HG02610 (cell line): Measurements from ENCODE around the gene SCFD2.
A peak's percentile ranks its signal among the peaks of the same experiment; 100 is the strongest.

ENCODE experiments used
- ATAC-seq: cut with Tn5 transposase; IDR thresholded peaks from one replicate; pipeline ENCODE4 v1.9.1; 2021; ENCODE audit warnings: mild to moderate bottlenecking, moderate library complexity; ENCODE audit not compliant: unreplicated experiment

SCFD2 gene

GRCh38 chr4:52904421-52904820 is 461.4 kb downstream of the SCFD2 start:
- no peak for ATAC-seq

DNA sequence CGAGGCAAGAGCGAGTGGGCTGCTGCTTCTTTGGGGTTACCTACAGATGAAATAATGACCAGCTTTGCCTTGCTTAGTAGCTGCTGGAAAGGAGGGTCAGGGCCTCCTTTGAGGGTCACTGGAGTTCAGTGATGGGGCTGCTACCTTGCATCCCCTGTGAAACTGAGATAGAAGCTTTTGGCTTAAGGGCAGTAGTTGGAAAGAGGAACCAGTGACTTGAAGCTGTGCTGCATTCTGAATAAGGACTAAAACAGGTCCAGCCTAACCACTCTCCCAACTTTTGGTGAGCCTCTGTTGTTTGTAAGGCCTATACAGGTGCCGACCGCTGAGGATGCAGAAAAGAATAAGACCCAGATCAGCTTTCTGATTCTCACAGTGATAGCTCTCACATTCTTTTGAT is 462.6 kb downstream of the SCFD2 start:
- no peak for ATAC-seq

DNA sequence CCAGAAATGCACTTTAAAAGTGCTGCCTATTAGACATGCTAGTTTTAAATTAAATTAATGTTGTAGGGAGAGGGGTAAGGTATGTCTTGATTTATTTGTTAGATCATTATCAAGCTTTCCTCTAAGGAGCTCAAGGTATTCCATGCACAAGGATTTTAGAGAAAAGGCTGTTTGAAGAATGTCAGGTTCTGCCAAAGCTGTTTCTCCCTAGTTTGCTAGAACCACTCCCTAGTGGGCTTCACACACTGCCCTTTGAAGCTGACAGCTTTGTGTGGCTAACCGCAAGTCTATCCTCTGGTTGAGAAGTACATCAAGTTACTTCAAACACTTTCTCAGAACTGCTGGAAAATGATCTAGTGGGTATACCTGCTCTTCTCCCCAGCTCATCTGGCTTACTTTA is 471.4 kb downstream of the SCFD2 start:
- no peak for ATAC-seq

DNA sequence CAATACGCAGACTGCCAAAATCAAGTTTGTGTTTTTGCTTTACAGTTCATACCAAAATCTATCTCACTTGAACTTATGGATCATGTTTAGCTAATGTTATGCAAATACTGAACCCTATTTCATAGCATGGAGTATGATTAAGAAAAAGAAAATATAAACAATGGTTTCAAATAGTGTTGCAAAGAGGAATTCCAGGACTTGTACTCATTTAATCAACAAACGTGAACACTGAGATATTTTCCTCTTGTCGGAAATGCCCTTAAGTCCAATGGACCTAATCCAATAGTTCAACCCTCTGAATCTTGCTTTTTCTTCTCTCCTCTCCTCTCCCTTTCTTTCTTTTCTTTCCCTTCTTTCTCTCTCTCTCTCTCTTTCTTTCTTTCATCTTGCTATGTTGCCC is 473.0 kb downstream of the SCFD2 start:
- no peak for ATAC-seq

DNA sequence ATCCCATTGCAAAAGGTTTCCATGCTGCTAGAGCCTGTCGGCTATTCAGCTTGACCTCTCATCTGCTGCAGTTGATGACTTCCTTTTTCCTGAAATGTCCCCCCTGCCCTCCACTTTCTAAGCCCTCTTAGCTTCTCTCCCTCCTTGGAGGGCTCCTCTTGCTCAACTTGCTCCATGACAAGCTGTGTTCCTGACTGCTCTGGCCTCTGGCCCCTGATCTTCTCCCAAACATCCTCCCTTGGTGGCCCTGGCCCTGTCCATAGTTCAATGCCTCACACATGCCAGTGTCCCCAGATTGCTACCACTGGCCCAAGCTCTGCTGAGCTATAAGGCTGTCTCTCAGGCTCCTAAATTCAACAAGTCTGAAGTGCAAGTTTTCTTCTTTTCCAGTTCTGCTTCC is 474.1 kb downstream of the SCFD2 start:
- no peak for ATAC-seq

DNA sequence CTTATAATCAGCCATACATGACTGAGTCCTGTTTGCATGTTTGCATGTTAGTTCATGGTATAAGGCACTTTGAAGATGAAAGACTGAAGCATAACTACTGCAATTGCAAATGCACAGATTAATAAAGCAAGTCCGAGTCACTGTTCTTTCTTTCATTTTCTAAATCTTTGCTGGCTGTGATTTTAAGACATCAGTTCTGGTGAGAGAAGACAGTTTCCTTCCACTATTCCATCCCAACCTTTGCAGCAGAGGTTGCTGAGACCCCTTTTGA is 475.4 kb downstream of the SCFD2 start:
- ATAC-seq = no peak

- peak; percentile 46 for ATAC-seq
Observed at GRCh38 chr4:52889778-52890520, 475.9 kb downstream of the SCFD2 start.

DNA sequence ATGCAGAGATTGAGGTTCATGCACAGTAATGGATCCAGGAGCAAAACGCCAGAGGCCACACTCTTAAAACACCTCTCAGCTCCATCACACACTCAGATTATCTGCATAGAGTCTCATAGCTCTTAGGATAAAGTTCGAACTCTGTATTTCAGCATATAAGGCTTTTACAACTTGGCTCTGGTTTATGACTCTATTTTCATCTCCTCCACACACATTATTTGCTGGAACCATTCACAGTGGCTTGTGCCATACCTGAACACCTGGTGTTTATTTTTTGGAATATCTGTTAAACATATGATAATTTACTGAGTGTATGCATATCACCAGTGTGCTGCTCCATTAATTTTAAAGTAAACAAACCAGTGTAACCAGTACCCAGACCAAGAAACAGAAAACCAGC is 476.5 kb downstream of the SCFD2 start:
- no peak for ATAC-seq

GRCh38 chr4:52884994-52885393 is 480.9 kb downstream of the SCFD2 start:
- no peak for ATAC-seq

DNA sequence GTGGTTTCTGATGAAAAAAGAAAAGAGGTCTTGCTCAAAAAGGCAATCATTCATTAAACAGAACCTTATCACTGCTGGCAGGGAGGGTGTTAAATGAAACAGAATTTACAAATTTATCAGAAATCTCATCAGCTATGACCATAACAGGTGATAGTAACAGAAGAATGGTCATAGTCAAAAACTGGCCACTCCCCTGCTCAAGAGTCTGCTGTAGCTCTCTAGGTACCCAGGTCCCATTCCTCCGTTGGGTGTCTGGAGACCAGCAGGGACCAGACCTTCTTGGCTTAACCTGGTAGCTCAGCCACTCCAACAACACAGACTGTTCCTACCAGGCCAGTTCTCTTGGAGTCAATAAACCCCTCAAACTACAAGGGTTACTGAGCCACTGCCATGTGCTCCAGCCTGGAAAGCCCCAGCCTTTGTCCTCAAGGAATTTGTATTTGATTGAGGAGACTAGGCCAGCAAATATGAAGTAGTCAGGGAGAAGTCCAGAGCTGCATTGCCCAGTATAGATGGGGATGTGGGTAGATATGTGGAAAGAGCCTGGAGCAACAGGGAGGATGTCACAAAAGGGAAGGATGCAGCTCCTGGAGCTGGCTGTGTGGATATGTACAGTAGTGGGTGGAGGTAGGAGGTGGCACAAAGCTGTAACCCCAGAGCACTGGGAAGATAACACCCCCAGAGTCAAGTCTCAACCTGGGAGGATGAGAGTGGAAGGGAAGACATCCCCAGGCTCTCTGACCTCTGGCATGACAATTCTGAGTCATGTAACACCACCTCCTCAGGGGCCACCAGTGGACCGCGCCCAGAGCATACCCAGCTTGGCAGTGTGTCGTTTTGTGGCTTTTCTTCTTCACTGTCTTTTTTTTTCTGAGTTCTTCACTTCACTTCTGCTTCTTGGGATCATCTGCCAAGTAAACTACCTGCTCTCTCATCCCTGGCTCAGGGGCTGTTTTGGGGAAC is 481.9 kb downstream of the SCFD2 start:
- no peak for ATAC-seq

GRCh38 chr4:52883183-52883621 is 482.7 kb downstream of the SCFD2 start:
- no peak for ATAC-seq

DNA sequence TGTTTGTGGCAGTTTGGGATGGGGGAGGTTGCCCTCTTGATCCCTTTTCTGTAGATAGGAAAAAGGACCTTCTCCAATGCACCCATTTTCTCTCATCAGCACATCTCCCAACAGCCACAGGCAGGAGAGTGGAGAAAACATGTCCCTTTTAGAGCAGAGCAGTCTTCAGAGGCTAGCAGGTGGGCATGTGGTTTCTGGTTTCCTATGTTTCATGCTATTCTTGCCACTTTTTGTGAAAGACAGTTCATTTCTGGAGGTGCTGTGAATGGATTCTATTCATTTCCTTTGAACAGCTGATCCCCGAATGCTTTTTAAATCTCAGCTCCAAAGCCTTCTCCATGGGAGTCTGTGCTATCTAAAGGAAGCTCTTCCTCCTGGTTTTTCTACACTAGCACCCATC is 484.9 kb downstream of the SCFD2 start:
- no peak for ATAC-seq

DNA sequence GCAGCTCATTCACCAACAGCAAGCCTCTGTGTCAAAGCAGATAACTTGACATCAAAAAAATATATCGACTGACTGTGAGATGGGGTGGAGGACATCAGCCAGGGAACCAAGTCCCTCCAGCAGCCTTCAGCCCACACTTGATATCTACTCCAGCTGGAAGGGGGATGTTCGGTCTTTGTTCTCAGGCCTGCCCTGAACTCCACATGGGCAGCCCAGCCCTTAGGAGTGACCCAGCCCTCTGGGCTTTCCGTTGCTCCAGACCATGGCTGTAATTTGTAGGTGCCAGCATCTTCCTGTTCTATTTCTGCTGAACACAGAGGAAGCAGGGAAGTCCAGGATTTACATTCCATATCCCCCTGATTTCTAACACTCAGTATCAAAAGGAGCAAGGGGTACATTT is 486.4 kb downstream of the SCFD2 start:
- no peak for ATAC-seq

DNA sequence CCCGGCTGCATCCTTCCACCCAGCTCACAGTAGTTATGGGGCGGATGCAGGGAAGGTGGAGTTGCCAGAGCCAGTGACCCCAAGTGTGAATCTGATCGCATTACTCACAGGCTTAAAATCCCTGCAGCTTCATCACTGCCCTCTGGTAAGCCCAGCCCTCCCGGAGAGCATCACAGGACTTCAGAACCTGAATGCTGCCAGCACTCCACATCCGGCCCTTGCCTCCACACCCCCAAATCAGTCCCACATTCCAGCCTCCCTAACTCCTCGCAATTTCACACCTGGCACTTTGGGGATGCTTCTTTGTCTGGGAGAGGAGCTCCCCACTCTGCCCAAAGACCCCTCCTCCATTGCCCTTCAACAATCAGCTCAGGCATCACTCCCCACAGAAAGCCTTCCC is 488.2 kb downstream of the SCFD2 start:
- no peak for ATAC-seq

GRCh38 chr4:52877036-52877435 is 488.8 kb downstream of the SCFD2 start:
- ATAC-seq = no peak

DNA sequence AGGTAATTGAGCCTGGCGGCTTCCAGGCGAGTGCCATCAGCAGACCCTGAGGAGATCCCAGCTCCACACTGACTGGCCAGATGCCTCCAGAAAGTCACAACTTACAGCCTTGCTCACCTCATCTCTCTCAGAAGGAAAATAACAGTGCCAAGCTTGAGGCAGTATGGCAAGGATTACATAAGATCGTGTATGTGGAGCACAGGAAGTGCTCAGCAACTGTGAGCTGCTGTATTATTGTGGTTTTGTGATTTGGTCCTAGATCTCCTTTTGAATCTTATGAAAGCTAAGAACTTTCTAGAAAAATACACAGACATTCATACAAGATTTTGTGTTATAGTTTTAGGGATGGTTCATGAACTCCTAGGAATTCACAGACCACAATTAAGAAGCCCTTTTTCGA is 489.8 kb downstream of the SCFD2 start:
- ATAC-seq = no peak

GRCh38 chr4:52874948-52875347 is 490.9 kb downstream of the SCFD2 start:
- ATAC-seq = no peak

DNA sequence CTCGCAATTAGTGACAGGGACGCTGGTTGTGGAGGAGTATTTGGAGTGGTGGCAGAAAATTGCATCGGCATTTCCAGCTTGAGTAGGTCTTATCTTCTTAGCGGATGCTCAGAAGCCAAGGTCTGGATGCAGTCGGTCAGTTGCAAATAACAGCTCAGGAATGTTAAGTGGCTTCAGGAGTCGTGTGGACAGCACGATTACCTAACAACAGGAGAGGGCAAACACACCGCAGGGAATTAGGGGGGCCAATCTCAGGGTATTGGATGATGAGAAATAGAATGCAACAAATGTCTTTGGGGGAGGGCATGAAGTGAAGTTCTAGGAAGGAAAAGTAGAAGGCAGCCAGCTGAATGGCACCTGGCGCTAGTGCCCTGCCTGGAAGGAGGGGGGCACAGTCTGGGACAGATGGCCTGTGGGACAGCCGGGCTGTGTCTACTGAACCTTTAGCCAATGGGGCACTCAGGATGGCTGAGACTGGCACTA is 492.0 kb downstream of the SCFD2 start:
- no peak for ATAC-seq

- no peak for ATAC-seq
Observed at GRCh38 chr4:52873191-52873590, 492.7 kb downstream of the SCFD2 start.

GRCh38 chr4:52870225-52870624 is 495.6 kb downstream of the SCFD2 start:
- no peak for ATAC-seq

- ATAC-seq = no peak
Observed at GRCh38 chr4:52869656-52870055, 496.2 kb downstream of the SCFD2 start.

- no peak for ATAC-seq
Observed at GRCh38 chr4:52869196-52869595, 496.7 kb downstream of the SCFD2 start.
